ENCODE data around the gene FOXP4. TPM values are rescaled to one million over a fixed set of nuclear protein-coding genes. Genes with fewer than 3 reads are reported as not detected.
"Not testable (repeated sequence)": the region's sequence is repeated elsewhere in the genome, so short reads cannot be mapped to it uniquely, and the experiment has no call there.

The FOXP4 gene
- total RNA-seq, 4 donors from 2014 or later = 10.8 to 30.7 (median 17.7) TPM

DNA sequence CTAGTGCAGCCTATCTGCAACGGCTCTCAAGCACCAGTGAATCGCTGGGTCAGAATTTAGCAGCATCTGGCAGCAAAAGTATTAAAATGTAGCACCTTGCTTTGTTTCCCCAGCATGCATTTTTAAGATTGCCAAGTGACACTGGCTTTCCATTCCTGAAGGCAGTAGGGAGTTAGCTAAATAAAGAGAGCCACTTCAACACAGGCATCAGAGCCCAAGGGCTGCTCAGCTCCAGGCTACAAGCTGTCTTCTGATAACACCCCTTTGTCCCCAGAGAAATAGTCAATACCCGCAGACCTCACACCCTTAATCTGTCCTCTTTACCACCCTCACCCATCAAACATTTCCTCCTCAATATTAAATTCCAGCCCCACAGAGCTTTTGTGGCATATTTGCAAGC is 72.4 kb downstream of the FOXP4 start:
- H3K4me3 ChIP-seq = no peak overlapping the region
- no peak for DNase-seq (ENCODE audit: extremely low spot score)
- no peaks in the 10 kb centered on the region for H3K4me1 ChIP-seq
- WGBS = 85% methylated on average over 3 of the region's 3 CpGs
- TF ChIP-seq EP300 (IDR thresholded peaks at IDR 0.05) (no peak), POLR2AphosphoS5 (IDR thresholded peaks at IDR 0.05) (no peak), POLR2A (IDR thresholded peaks at IDR 0.05; ENCODE audit: low read depth) (no peak)
- TF ChIP-seq, protein P1, sequence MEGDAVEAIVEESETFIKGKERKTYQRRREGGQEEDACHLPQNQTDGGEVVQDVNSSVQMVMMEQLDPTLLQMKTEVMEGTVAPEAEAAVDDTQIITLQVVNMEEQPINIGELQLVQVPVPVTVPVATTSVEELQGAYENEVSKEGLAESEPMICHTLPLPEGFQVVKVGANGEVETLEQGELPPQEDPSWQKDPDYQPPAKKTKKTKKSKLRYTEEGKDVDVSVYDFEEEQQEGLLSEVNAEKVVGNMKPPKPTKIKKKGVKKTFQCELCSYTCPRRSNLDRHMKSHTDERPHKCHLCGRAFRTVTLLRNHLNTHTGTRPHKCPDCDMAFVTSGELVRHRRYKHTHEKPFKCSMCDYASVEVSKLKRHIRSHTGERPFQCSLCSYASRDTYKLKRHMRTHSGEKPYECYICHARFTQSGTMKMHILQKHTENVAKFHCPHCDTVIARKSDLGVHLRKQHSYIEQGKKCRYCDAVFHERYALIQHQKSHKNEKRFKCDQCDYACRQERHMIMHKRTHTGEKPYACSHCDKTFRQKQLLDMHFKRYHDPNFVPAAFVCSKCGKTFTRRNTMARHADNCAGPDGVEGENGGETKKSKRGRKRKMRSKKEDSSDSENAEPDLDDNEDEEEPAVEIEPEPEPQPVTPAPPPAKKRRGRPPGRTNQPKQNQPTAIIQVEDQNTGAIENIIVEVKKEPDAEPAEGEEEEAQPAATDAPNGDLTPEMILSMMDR (IDR thresholded peaks at IDR 0.05) = no peak
- no peaks in the 10 kb centered on the region for H3K36me3 ChIP-seq
- H3K9me3 ChIP-seq = peaks cover 0 to 21% (median 12%) of the 10 kb centered on the region in 4 donors
- peaks cover 0 to 7% (median 0%) of the 10 kb centered on the region in 4 donors for H3K27me3 ChIP-seq
- intact Hi-C loops (cut with DNase I) = no loop called here
- no peak overlapping the region for H3K27ac ChIP-seq (replicated peaks in 1 of 4)

DNA sequence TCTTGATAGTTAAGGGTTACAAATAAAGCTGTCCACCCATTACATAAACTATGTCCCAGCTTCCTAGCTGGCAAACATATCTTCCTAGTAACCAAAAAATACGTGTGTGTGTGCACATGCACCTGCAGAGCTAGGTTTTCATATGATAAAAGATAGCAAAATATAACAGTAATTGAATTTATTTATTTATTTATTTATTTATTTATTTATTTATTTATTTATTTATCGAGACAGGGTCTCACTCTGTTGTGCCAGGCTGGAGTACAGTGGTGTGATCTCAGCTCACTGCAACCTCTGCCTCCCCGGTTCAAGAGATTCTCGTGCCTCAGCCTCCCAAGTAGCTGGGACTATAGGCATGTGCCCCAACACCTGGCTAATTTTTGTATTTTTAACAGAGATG is 73.0 kb downstream of the FOXP4 start:
- H3K27ac ChIP-seq (replicated peaks in 1 of 4); H3K36me3 ChIP-seq; DNase-seq (ENCODE audit: extremely low spot score); H3K27me3 ChIP-seq; H3K4me1 ChIP-seq; intact Hi-C loops (cut with DNase I); H3K4me3 ChIP-seq: not testable (repeated sequence)
- 79% methylated on average over 4 of the region's 4 CpGs for WGBS
- peaks cover 0 to 21% (median 11%) of the 10 kb centered on the region in 4 donors for H3K9me3 ChIP-seq

DNA sequence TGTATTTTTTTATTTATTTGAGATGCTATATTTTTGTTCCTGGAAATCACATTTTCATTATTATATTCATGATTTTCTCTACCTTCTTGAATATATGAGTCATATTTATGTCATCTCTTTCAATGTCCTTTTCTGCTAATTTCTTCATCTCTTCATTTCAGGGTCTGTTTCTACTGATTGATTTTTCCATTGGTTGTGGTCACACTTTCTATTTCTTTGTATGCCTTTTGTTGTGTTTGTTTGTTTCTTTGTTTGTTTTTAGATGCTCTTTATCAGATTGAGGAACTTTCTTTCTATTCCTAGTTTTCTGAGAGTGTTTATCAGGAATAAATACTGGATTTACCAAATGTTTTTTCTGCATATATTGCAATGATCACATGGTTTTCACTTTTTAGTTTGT is 75.2 kb downstream of the FOXP4 start:
- Histone ChIP-seq H3K4me1 (peaks cover 6 to 11% (median 9%) of the 10 kb centered on the region in 4 donors), H3K9me3 (peaks cover 0 to 21% (median 11%) of the 10 kb centered on the region in 4 donors), H3K4me3 (no peak overlapping the region), H3K36me3 (no peaks in the 10 kb centered on the region), H3K27me3 (peaks cover 0 to 7% (median 0%) of the 10 kb centered on the region in 4 donors), H3K27ac (replicated peaks in 1 of 4) (no peak overlapping the region)
- intact Hi-C loops (cut with DNase I) = no loop called here
- TF ChIP-seq, protein P1 (IDR thresholded peaks at IDR 0.05) = no peak
- TF ChIP-seq POLR2AphosphoS5 (IDR thresholded peaks at IDR 0.05) (no peak), EP300 (IDR thresholded peaks at IDR 0.05) (no peak), POLR2A (IDR thresholded peaks at IDR 0.05; ENCODE audit: low read depth) (no peak)
- no peak for DNase-seq (ENCODE audit: extremely low spot score)

DNA sequence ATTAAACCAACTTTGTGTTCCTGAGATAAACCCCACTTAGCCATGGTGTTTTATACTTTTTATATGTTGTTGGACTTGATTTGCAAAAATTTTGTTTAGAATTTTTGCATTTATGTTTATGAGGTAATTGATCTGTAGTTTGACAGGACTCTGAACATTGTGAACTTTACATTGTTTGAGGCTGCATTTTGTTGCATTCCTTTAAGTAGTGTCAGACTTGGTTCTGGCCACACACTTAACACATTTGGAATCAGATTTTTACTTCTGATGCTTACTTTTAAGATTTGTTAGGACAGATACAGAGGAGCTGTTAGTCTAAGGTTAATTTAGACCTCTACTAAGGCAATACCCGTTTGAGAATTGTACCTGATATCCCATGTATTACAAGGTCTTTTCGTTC is 75.6 kb downstream of the FOXP4 start:
- TF ChIP-seq EP300 (IDR thresholded peaks at IDR 0.05) (no peak), POLR2AphosphoS5 (IDR thresholded peaks at IDR 0.05) (no peak), POLR2A (IDR thresholded peaks at IDR 0.05; ENCODE audit: low read depth) (no peak)
- TF ChIP-seq, protein P1 (IDR thresholded peaks at IDR 0.05) = no peak
- WGBS = 58% methylated on average over 2 of the region's 2 CpGs
- Histone ChIP-seq H3K9me3 (peaks cover 0 to 21% (median 11%) of the 10 kb centered on the region in 4 donors), H3K27ac (replicated peaks in 1 of 4) (no peak overlapping the region), H3K36me3 (no peaks in the 10 kb centered on the region), H3K4me1 (peaks cover 6 to 11% (median 9%) of the 10 kb centered on the region in 4 donors), H3K4me3 (no peak overlapping the region), H3K27me3 (peaks cover 0 to 7% (median 0%) of the 10 kb centered on the region in 4 donors)
- intact Hi-C loops (cut with DNase I) = no loop called here
- DNase-seq (ENCODE audit: extremely low spot score) = no peak

DNA sequence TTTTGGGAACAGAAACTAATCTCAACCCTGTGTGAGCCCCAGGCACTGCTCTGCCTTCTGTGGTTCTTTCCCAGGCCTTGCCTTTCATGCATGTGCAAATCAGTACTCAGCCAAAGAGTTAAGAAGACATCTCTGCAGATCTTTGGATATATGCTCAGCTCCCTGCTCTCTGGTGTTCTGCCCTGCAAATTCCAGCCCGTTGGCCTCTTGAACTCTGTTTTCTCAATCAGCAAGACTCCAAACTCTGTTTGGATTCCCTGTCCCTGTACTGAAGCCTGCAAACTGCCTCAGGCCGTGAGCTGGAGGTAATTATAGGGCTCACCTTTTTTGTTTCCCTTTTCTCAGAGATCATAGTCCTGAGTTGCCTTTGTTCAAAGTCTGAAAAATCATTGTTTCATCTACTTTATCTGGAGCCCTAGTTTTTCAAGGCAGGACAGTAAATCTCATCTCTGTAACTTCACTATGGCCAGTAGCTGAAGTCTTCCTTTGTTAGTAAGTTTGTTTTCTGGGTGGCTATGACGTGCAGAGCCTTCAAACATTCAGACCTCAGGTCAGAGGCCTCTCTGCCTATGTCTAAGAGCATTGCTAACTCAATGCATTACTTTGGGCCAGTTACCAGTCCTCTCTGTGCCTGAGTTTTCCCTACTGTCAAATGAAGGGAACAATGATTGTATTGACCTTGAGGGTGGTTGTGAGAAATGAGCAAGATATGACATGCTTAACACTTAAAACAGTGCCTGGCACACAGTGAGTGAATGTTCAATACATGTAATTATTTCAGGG is 76.2 kb downstream of the FOXP4 start:
- H3K27me3 ChIP-seq = peaks cover 0 to 7% (median 0%) of the 10 kb centered on the region in 4 donors
- TF ChIP-seq EP300 (IDR thresholded peaks at IDR 0.05) (no peak), POLR2AphosphoS5 (IDR thresholded peaks at IDR 0.05) (no peak), POLR2A (IDR thresholded peaks at IDR 0.05; ENCODE audit: low read depth) (no peak)
- TF ChIP-seq, protein P1 (IDR thresholded peaks at IDR 0.05) = no peak
- WGBS = 56% methylated on average over 3 of the region's 3 CpGs
- H3K9me3 ChIP-seq = peaks cover 0 to 21% (median 11%) of the 10 kb centered on the region in 4 donors
- intact Hi-C loops (cut with DNase I) = no loop called here
- no peak overlapping the region for H3K27ac ChIP-seq (replicated peaks in 1 of 4)
- DNase-seq (ENCODE audit: extremely low spot score) = no peak
- H3K4me3 ChIP-seq = no peak overlapping the region
- no peaks in the 10 kb centered on the region for H3K36me3 ChIP-seq
- H3K4me1 ChIP-seq = peaks cover 6 to 11% (median 9%) of the 10 kb centered on the region in 4 donors
